B cell (primary cell): ENCODE results near the gene ASGR2. TPM values are rescaled to one million over a fixed set of nuclear protein-coding genes. Genes with fewer than 3 reads are reported as not detected.

Source experiments
- ATAC-seq: fragments of 200-7000 bp; cut with Tn5 transposase; one replicate; pipeline ENCODE4 v1.10.0; 2021; ENCODE audit warnings: low read depth, mild to moderate bottlenecking, moderate number of reproducible peaks, moderate library complexity
- CTCF ChIA-PET: fragments of 350-600 bp; sonication (Branson Sonifier 250); formaldehyde crosslinking; loops from one replicate; lab custom pipeline; 2021; ENCODE audit warnings: antibody characterized with exemption, inconsistent platforms; lab: Charles Lee
- POLR2A ChIA-PET: fragments of 350-600 bp; sonication (Branson Sonifier 250); formaldehyde crosslinking; loops from one replicate; lab custom pipeline; 2021; ENCODE audit warnings: antibody characterized with exemption; lab: Charles Lee
- DNase-seq: peaks from one replicate; pipeline ENCODE4 v3.0.0; 2013
- H2AFZ ChIP-seq: 2 replicates; pipeline ENCODE4 v1.6.1; 2012; ENCODE audit warnings: mild to moderate bottlenecking, low read depth, low read length; ENCODE audit not compliant: insufficient read depth, poor library complexity, severe bottlenecking
- H3K27ac ChIP-seq, 2 donors: 1 replicate in 1 of 2; 2 replicates in 1 of 2; pipeline ENCODE4 v1.5.1; 2012 to 2013; ENCODE audit warnings: low read length in 2 of 2, mild to moderate bottlenecking in 2 of 2, moderate library complexity in 1 of 2
- H3K27me3 ChIP-seq, 4 experiments: fragments of 200-600 bp in 1 of 4; sonication (generic) in 1 of 4; replicated peaks in 1 of 4; 1 replicate in 2 of 4; 2 replicates in 2 of 4; pipeline versions ENCODE4 v1.6.1 to v1.7.0; 2013 to 2016; ENCODE audit warnings: low read length in 3 of 4, mild to moderate bottlenecking in 2 of 4, mixed read lengths in 1 of 4, moderate library complexity in 1 of 4; ENCODE audit not compliant: insufficient read depth in 4 of 4, control insufficient read depth in 3 of 4; ENCODE audit errors: control extremely low read depth in 1 of 4
- H3K36me3 ChIP-seq, 2 experiments: replicated peaks in 1 of 2; 1 replicate in 1 of 2; 2 replicates in 1 of 2; pipeline versions ENCODE4 v1.6.1 to v1.7.1; 2013; ENCODE audit warnings: low read length in 1 of 2; ENCODE audit not compliant: insufficient read depth in 2 of 2, control insufficient read depth in 1 of 2; ENCODE audit errors: control extremely low read depth in 1 of 2, extremely low read depth in 1 of 2
- H3K4me1 ChIP-seq, 2 donors: fragments of 200-600 bp in 1 of 2; sonication (generic) in 1 of 2; 1 replicate in 1 of 2; 2 replicates in 1 of 2; pipeline versions ENCODE4 v1.5.1 to v1.6.1; 2013 to 2017; ENCODE audit warnings: low read length in 2 of 2; ENCODE audit not compliant: control insufficient read depth in 2 of 2, insufficient read depth in 2 of 2
- H3K4me2 ChIP-seq: replicated peaks from 2 replicates; pipeline ENCODE3; 2012; ENCODE audit warnings: mild to moderate bottlenecking, low read depth, low read length; ENCODE audit not compliant: poor library complexity, severe bottlenecking
- H3K4me3 ChIP-seq, 5 experiments: fragments of 200-600 bp in 1 of 5; sonication (generic) in 1 of 5; 1 replicate in 3 of 5; 2 replicates in 2 of 5; pipeline versions ENCODE4 v1.5.1 to v1.7.0; 2011 to 2016; ENCODE audit warnings: low read length in 4 of 5, mild to moderate bottlenecking in 4 of 5, low read depth in 2 of 5, control low read depth in 1 of 5, moderate library complexity in 1 of 5; ENCODE audit not compliant: insufficient read depth in 1 of 5; ENCODE audit errors: control extremely low read depth in 1 of 5, extremely low read depth in 1 of 5
- H3K79me2 ChIP-seq: fragments of 200-600 bp; sonication (generic); one replicate; pipeline ENCODE4 v1.6.0; 2016; ENCODE audit warnings: low read length; ENCODE audit not compliant: control insufficient read depth, insufficient read depth
- H3K9ac ChIP-seq: fragments of 200-600 bp; sonication (generic); 2 replicates; pipeline ENCODE4 v1.6.1; 2017; ENCODE audit warnings: mild to moderate bottlenecking, low read length, moderate library complexity
- H3K9me3 ChIP-seq, 3 donors: one replicate each; pipeline versions ENCODE4 v1.6.1 to v1.7.1; 2013; ENCODE audit warnings: low read length in 2 of 3; ENCODE audit not compliant: control insufficient read depth in 2 of 3, insufficient read depth in 1 of 3; ENCODE audit errors: control extremely low read depth in 1 of 3
- H4K20me1 ChIP-seq: 2 replicates; pipeline ENCODE4 v1.6.0; 2012; ENCODE audit warnings: mild to moderate bottlenecking, low read length; ENCODE audit not compliant: insufficient read depth, control insufficient read depth, poor library complexity, severe bottlenecking
- H3K27ac Mint-ChIP-seq: one replicate; pipeline ENCODE4 v1.8.0; 2021; ENCODE audit warnings: mixed read lengths
- H3K27me3 Mint-ChIP-seq: one replicate; pipeline ENCODE4 v1.8.0; 2021; ENCODE audit warnings: mixed read lengths
- H3K4me1 Mint-ChIP-seq: one replicate; pipeline ENCODE4 v1.8.0; 2021; ENCODE audit warnings: mixed read lengths
- H3K4me3 Mint-ChIP-seq: one replicate; pipeline ENCODE4 v1.8.0; 2021; ENCODE audit warnings: mixed read lengths
- H3K9me3 Mint-ChIP-seq: one replicate; pipeline ENCODE4 v1.8.0; 2022; ENCODE audit warnings: mixed read lengths; ENCODE audit not compliant: insufficient read depth
- CTCF ChIP-seq: fragments of 200-600 bp; IDR thresholded peaks from one replicate; pipeline ENCODE4 v1.8.0; 2022; ENCODE audit warnings: antibody characterized with exemption, mild to moderate bottlenecking
- EZH2 ChIP-seq: IDR thresholded peaks from 2 replicates; pipeline ENCODE4 v1.6.1; 2012; ENCODE audit warnings: borderline replicate concordance, low read depth, mild to moderate bottlenecking, moderate library complexity, low read length; ENCODE audit not compliant: insufficient read depth, poor library complexity, severe bottlenecking
- WGBS: methylation state at CpG from one replicate; pipeline ENCODE4 v1.1.5; 2013; ENCODE audit warnings: missing lambda C conversion rate; ENCODE audit not compliant: insufficient coverage; 5-methylcytosine and 5-hydroxymethylcytosine counted together
- intact Hi-C: fragments of 100-400 bp; cut with micrococcal nuclease; formaldehyde crosslinking; loops from one replicate; pipeline ENCODE4 v1.10.0; 2022
- polyA plus RNA-seq: library from polyadenylated mRNA; depleted of rRNA; stranded (reverse); fragments of >200 nt; gene quantifications from 2 replicates; pipeline ENCODE4 v1.2.3, GENCODE V29; 2012
- total RNA-seq, 2 donors: library from RNA; stranded (reverse); fragments of 120-200 nt in 1 of 2; gene quantifications; 1 replicate in 1 of 2; 2 replicates in 1 of 2; pipeline versions ENCODE4 v1.2.3 to v1.2.4, GENCODE V29; 2013 to 2022

ASGR2 gene
- total and polyA plus RNA-seq, 2 donors (not counting 1 experiment from before 2014, with no cell fraction given) = 1.00 TPM; not detected in 1

GRCh38 chr17:7130621-7131422 is 16.2 kb upstream of the ASGR2 start:
- ChIA-PET CTCF (interaction anchor here (0.7 to 11.8 kb wide), 6 partner anchors 76 to 220 kb away, joined by 3 to 584 read pairs (median 3); partner anchors contain the start of gene SLC16A11), POLR2A (interaction anchor here (0.7 kb wide), 1 partner anchor 38 kb away, joined by 4 read pairs; no protein-coding TSS in a partner anchor)
- TF ChIP-seq CTCF (no peak), EZH2 (no peak)
- H3K4me3 Mint-ChIP-seq = peak overlapping the region; percentile 71
- 10% methylated on average over 8 of the region's 11 CpGs for WGBS
- H3K27ac ChIP-seq = peak overlapping the region; percentile 70 to 98
- H3K27me3 ChIP-seq = peaks cover 0 to 5% (median 0%) of the 10 kb centered on the region in 4 experiments
- peak overlapping the region in 1 of 5 experiments; percentile 7 for H3K4me3 ChIP-seq
- ATAC-seq = peak; percentile 22
- no peaks in the 10 kb centered on the region for H4K20me1 ChIP-seq
- H3K4me1 ChIP-seq = peaks cover 41 to 49% of the 10 kb centered on the region in 2 donors
- intact Hi-C loops = loop anchor here (5.0 to 10.0 kb wide), 4 partner anchors 34 to 286 kb away; partner anchors contain the start of genes ASGR1 and YBX2
- H2AFZ ChIP-seq = no peak overlapping the region
- H3K36me3 ChIP-seq = no peaks in the 10 kb centered on the region
- H3K4me1 Mint-ChIP-seq = peaks cover 35% of the 10 kb centered on the region
- no peaks in the 10 kb centered on the region for H3K27me3 Mint-ChIP-seq
- no peaks in the 10 kb centered on the region for H3K9me3 ChIP-seq
- peak; percentile 71 for DNase-seq
- peak overlapping the region; percentile 81 for H3K27ac Mint-ChIP-seq
- no peaks in the 10 kb centered on the region for H3K79me2 ChIP-seq
- peak overlapping the region; percentile 28 for H3K9ac ChIP-seq
- no peaks in the 10 kb centered on the region for H3K9me3 Mint-ChIP-seq
- H3K4me2 ChIP-seq = peak overlapping the region; percentile 76

- no peak for ATAC-seq
- no peaks in the 10 kb centered on the region for H3K79me2 ChIP-seq
- H3K9ac ChIP-seq = no peak overlapping the region
- Mint-ChIP-seq H3K4me1 (peaks cover 32% of the 10 kb centered on the region), H3K27me3 (no peaks in the 10 kb centered on the region), H3K4me3 (no peak overlapping the region), H3K9me3 (no peaks in the 10 kb centered on the region), H3K27ac (no peak overlapping the region)
- CTCF ChIA-PET = interaction anchor here (1.2 to 2.6 kb wide), 3 partner anchors 34 to 83 kb away, joined by 3 to 17 read pairs (median 7); no protein-coding TSS in a partner anchor
- H3K4me3 ChIP-seq = no peak overlapping the region
- H3K27me3 ChIP-seq = peaks cover 0 to 5% (median 0%) of the 10 kb centered on the region in 4 experiments
- POLR2A ChIA-PET = no interaction called here
- H3K4me2 ChIP-seq = no peak overlapping the region
- H2AFZ ChIP-seq = no peak overlapping the region
- H4K20me1 ChIP-seq = no peaks in the 10 kb centered on the region
- no peak for TF ChIP-seq EZH2
- no peak for TF ChIP-seq CTCF
- no peaks in the 10 kb centered on the region for H3K36me3 ChIP-seq
- 98% methylated on average over 5 of the region's 8 CpGs for WGBS
- DNase-seq = no peak
- H3K27ac ChIP-seq = no peak overlapping the region
- H3K4me1 ChIP-seq = peaks cover 41 to 49% of the 10 kb centered on the region in 2 donors
- intact Hi-C loops = no loop called here
- H3K9me3 ChIP-seq = no peaks in the 10 kb centered on the region
These were observed 14.7 kb upstream of the ASGR2 start for GRCh38 chr17:7129311-7129710.
